ENCODE measurements around the gene FRS2.

The FRS2 gene

GRCh38 chr12:69501154-69501895, 31.1 kb downstream of the FRS2 start:
- no peak for DNase-seq

DNA sequence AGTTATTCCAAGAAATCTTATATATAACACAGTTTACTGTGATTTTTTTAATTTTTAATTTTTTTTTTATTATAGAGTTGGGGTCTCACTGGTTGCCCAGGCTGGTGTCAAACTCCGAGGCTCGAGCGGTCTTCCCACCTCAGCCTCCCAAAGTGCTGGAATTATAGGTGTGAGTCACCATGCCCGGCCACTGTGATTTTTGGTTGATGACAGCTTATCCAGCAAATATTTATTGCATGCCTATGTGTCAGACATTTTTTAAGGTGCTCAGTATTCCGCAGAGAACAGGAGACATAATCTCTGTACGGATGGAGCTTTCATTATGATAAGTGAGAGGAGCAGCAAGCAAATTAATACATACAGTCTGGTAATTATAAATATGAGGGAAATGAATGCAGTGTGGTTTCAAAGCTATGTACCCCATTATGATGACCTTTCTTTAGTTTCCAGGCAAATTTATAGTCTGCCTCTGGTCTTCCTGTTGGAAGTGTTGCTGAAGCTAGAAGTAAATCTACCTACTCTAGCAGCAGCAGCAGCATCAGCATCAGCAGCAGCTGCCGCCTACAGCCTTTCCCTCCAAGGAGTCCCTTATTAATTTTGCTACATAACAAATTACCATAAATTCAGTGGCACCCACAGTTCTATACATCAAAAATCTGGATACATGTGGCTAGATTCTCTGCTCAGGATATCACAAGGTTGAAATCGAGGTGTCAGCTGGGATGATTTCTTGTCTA, 32.3 kb downstream of the FRS2 start:
- no peak for DNase-seq

DNA sequence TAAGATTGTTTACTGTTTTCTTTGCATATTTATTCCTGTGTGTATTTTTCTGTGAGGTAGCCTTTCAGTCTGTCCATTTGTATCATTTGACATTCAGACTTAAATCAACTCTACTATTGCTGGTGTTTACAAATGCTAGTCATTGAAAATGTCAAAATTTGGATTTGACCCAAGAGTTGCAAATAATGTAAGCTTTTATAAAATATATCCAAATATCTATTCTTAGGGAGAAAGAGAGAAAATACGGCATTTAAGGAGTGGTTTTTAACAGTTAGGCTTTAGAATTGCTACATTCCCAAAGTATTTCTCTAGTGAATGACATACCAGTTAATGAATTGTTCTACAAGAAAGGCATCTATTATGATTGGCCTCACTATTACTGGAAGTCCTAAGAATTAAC, 37.9 kb downstream of the FRS2 start:
- no peak for DNase-seq

GRCh38 chr12:69508621-69509020, 38.4 kb downstream of the FRS2 start:
- DNase-seq = no peak

DNA sequence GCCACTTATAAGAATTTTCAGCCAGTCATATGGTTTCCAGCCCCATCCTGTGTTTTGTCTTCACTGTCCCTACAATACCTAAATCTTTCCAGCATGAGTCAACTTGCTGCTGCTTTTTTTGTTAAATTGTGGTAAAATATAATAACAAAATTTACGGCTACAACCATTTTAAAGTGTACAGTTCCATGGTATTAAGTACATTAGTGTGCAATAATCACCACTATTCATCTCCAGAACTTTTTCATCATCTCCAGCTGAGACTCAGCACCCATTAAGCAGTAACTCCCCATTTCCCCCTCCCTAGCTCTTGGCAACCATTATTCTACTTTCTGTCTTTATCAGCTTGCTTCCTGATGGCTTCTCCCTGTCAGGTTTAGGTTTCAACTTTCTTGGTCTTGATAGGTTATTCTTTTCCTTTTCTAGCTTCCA, 39.1 kb downstream of the FRS2 start:
- no peak for DNase-seq

GRCh38 chr12:69509904-69510827, 40.0 kb downstream of the FRS2 start:
- DNase-seq = no peak

- DNase-seq = no peak
These were observed 40.8 kb downstream of the FRS2 start for GRCh38 chr12:69511016-69511415.

DNA sequence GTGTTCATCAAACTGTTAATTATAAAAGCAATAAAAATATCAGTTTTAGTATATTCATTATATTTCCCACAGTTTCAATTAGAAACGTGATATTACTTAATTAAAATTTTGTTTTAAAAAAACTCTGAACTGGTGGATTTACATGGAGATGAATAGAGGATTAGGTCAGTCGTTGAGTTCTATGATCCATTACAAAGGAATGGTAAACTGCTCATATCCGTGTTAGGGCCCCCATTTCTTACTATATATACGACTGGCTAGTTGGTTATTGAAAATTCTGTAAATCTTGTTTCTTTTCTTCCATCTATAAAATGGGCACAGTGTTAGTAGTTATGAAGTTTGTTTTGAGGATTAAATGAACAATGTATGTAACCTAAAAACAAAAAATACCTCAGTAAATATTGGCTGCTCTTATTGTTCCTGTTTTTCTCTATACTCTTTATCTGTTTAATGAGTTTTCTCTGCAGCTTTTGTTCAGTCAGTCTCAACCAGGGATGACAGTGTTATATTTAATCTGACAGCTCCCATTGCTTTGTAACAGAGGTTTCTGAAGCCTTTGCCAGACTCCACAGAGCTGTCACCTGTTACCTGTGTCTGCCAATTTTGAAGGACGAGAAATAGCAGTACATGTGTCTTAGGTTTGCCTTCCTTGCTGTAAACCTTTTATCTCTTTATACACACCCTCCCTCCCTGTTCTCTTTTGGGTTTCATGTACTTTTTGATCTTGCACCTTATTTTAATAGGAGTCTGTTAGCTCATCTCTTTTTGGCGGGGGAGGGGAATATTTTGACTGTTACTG, 41.5 kb downstream of the FRS2 start:
- DNase-seq = no peak

DNA sequence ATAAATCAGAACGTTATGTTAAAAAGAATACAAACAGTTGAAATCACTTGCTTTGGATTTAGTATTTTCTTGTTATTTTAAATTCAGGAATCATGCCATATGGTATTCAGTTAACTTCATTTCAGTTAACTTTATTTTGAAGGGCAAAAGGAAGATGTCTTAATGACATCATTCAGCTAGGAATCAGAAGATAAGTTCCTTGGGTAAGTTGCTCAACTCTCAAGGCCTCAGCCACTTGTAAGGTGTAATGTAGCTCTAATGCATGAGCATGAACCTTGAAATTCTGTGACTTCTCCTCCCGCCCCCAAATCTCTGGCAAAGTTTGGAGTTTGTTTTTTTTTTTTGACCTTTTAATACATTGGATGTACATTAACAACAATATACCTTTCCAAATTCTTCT, 42.6 kb downstream of the FRS2 start:
- DNase-seq = no peak

DNA sequence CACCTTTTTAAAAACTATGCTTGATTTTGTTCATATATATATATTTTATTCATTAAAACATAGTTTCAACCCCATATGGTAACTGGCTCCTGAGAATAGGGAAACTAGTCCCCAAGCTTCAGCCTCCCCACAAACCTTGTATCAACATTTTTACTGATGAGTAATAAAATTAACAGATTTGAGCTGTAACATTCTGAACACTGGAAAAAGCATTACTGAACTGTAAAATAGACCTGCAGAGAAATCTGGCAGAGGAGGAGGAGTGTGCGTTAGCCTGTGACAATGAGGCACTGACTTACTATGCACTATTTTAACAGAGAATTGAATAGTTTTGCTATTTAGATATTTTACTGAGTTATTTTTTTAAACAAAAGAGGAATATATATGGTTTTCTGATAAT, 43.1 kb downstream of the FRS2 start:
- DNase-seq = no peak

DNA sequence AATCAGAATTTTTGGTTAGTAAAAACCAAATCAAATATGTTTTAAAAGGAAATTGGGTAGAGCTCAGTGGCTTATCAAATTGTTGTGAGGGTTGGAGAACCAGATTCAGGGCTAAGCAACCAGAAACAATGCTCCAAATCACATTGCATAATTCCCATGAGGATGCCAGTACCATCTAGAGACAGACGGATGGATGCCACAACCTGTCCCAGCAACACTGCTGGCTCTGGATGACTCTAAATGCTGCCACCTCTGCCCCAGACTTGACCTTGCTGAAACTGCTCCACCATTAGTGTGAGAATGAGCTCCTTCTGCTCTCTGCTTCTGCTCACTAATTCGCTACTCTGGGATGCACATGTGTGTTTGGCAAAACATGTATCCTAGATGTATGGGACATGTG, 43.9 kb downstream of the FRS2 start:
- no peak for DNase-seq

GRCh38 chr12:69514845-69515244, 44.7 kb downstream of the FRS2 start:
- DNase-seq = no peak

GRCh38 chr12:69515394-69515930, 45.3 kb downstream of the FRS2 start:
- no peak for DNase-seq

- no peak for DNase-seq
These were observed 46.8 kb downstream of the FRS2 start for GRCh38 chr12:69516950-69517349.

- no peak for DNase-seq
These were observed 47.2 kb downstream of the FRS2 start for GRCh38 chr12:69517406-69517805.

DNA sequence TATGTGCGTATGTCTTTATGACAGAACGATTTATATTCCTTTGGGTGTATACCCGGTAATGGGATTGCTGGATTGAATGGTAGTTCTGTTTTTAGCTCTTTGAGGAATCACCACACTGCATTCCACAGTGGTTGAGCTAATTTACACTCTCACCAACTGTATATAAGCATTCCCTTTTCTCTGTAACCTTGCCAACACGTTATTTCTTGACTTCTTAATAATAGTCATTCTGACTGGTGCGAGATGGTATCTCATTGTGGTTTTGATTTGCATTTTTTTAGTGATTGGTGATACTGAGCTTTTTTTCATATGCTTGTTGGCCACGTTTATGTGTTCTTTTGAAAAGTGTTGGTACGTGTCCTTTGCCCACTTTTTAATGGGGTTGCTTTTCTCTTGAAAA, 49.7 kb downstream of the FRS2 start:
- DNase-seq = no peak

- DNase-seq = no peak
These were observed 53.5 kb downstream of the FRS2 start for GRCh38 chr12:69523433-69524330.

DNA sequence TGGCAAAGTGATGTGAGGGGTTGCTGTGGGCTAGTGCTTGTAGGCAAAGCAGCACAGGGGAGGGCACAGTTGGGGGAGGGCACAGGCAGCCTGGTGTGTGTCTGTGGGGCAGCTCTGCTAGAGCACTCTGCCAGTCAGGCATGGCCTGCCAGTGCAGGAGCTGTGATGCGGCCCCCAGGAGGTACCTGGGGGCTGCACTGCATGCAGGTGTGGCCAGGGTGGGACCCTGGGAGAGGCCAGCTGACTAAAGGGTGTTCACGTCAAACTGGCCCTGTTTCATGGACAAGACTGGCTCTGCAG, 54.1 kb downstream of the FRS2 start:
- DNase-seq = no peak

GRCh38 chr12:69524755-69525469, 54.7 kb downstream of the FRS2 start:
- no peak for DNase-seq
